Hematopoietic multipotent progenitor cell treated with erythropoietin and hydrocortisone succinate and interleukin-3 and kit ligand, for 17 days (in vitro differentiated cells): ENCODE measurements around the gene SULF2.

Source experiments
- DNase-seq: peaks from one replicate; pipeline ENCODE4 v3.0.0-alpha.2; 2015; ENCODE audit warnings: low spot score

Gene SULF2

DNA sequence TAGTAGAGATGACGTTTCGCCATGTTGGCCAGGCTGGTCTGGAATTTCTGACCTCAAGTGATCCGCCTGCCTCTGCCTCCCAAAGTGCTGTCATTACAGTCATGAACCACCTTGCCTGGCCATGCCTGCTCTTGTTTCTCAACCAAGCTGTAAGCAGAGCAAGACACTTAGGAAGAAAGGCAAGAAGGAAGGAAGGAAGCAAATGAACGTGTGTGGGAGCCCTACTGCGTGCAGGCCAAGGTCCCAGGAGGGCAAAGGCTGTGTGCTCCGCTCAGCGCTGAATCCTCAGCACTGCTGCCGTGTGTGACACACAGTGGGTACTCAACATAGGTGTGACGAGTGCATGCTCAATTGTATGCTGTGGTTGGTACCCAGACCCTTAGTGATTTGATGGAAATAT is 47.4 kb downstream of the SULF2 start:
- no peak for DNase-seq

- no peak for DNase-seq
Measured at GRCh38 chr20:47736570-47737152, 48.6 kb downstream of the SULF2 start.

DNA sequence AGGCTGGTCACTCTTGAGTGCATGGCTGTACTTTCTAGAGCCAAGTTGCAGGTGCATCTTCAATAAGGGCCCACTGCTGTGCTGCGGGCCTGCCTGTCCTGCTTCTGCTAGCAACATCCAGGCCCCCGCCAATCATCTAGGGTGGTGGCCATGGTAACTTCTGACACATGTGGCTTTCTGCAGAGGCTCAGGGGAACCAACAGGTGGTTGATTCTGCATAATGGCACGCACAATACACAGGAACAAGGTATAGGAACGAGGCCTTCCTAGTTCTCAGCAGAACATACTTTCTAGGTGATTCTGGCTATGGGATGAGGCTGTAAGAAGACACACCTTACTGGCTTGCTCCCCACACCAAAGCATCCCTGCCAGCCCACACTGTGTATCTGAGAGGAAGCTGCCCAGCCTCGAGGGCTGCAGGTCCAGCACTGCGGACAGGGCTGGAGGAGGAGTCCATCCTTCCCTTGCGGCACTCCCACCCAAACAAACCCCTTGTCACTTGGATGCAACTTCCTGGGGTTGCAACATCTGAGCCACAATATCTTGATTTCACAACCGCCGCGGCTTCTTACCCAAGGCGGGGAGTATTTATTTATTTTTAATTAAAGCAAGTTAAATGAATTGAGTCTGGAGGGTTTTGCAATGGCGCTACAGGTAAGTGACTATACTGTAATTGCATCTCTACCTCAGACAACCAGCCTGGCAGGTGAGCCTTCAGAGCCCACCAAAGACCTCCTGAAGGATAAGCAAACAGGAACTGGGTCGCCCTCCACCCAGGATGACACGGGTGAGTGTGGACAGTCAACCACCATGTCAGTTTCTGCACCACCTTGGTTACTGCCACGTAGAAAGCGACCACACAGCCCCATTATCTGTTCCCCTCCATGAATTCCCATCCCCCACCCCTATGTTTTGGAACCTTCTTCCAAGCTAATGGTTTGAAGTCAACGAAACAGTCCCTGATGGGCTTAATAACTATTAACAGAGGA is 49.6 kb downstream of the SULF2 start:
- DNase-seq: no peak

DNA sequence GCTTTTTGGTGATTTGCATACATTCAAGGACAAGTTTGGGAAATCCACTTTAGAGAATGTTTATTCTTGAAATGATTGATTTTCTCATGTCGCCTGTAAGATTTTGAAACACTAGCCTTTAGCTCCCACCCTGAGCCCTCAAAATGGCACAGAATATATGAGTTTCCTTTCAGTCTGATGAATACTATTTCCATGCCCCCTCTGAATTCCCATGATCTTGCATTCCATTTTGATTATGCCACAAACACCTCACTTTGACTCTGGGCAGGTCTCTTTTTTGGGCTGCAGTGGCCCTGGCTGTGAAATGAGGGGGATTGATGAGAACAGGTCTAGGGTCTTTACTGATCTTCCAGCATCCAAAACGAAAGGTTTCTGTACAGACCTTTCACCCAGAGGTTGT is 50.4 kb downstream of the SULF2 start:
- no peak for DNase-seq

DNA sequence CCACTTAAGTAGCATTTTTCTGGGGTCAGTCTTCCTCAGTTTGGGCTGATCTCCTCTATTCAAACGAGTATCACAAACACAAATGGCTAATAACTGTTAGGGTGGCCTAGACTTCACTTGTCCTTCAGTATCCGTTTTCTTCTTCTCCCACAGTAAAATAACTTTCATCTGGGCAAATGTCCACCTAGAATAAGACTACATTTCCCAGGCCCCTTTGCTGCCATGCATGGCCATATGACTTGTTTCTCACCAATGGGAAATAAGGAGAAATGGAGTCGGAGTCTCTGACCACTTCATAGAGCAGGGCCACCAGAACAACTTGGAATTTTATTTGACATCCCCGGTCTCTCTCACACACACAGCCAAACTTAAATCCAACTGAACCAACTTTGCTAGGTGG is 51.4 kb downstream of the SULF2 start:
- no peak for DNase-seq

DNA sequence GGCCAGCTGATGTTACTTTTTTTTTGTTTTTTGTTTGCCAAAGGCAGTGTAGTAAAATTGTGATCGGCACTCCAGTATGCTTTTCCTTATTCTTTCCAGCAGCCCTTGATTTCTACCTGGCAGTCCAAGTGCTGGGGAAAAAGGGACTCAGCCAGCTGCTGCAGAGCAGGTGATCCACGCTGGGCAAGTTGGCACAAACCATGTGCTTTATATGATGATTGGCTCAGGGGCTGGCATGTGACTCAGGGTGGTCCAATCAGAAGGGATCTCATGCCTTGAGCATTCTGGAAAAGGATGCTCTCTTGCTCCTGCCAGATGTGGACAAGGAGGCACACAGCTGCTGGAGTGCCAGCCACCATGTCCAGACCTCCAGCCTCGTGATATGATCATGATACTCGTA is 54.5 kb downstream of the SULF2 start:
- no peak for DNase-seq

GRCh38 chr20:47729472-47729871 is 55.8 kb downstream of the SULF2 start:
- no peak for DNase-seq

DNA sequence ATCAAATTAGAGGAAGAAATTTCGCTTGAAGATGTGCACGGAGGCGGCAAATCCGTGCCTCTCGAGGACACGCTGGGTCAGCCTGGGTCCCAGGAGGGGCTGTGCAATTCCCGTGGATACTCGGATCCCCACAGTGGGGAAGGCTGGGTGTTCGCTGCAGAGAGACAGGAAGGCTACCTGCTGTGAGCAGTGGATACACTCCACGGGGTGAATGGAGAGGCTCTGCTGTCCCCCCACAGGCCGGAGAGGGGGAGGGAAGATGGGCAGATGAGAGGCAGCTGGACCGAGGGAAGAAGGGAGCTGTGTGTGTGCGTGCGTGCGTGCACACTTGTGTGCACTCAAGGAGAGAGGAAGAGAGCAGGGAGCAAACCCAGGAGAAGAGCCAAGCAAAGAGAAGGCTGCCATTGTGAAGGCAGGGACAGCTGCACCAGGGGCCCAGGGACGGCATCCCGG is 57.3 kb downstream of the SULF2 start:
- DNase-seq: no peak

DNA sequence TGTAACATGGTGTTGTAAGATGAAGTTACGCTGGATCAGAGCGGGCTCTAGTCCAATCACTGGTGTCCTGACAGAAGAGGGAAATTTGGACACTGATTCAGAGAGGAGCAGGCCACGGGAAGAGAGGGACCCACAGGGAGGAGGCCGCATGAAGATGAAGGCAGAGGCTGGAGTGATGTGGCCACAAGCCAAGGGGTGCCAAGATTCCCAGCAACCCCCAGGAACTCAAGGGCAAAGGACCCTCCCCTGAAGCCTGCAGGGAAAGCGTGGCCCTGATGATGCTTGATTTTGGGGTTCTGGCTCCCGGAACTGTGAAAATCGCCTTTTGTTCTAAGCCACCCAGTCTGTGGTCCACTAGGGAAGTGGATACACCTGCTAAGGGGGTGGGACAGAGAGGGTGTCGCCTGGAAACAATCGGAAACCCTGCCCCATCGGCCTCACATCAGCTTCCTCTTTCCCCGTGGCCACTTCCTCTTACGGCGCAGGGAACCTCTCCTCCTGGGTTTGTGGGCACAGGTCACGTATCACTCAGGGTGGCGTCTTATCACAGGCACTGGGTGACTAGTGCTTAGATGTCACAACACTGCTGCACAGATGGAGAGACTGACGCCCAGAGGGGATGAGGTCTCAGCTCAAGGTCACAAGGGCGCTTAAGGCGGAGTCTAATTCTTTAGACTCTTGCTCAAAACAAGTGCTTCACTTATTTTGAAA is 58.0 kb downstream of the SULF2 start:
- DNase-seq: no peak

GRCh38 chr20:47726632-47727031 is 58.6 kb downstream of the SULF2 start:
- DNase-seq: no peak

DNA sequence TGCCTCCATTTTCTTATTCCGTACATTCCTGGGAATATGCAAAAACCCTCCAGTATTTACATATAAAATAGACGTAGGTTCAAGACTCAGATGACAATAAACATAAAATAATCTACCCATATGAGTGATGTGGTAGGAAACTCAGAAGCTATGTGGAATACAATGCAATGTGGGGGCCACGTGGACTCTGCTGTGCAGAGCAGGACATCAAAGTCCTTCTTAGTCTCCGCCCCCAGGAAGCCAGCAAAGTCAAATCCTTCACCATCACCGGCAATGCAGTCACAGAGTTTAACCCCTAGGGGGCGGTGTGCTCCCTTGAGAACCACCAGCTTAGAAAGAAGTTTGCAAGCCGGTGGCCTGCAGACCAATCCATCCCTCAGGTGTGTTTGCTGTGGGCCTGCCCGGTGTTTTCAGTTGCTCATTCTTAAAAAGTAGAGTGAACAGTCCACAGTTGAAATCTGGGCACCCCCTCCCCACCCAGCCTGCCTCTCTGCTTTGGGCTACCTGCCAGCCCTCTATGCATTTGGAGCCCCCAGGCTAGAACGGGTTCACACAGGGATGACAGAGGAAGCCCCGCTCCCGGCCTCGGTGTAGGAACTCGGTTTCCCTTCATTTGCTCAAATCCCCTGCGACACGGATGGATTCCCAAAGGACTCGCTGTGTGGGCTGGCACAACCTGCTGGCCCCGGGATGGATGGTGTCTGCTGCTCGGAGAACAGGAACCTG is 59.9 kb downstream of the SULF2 start:
- peak; percentile 55 for DNase-seq

DNA sequence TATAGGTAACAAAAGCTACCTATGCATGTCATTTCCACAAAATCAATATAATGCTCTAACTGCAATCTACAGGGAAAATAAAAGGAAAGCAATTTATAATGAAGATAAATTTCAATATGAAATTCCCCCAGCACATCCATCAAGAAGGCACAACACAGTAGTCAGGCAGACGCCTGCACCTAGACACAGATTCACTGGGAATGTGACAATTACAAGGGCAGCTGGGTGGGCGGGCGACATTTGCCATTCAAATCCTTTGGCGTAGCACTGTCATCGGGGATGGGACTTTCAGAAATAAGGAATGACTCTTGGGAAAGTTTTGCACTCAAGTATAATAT is 60.4 kb downstream of the SULF2 start:
- DNase-seq: no peak

DNA sequence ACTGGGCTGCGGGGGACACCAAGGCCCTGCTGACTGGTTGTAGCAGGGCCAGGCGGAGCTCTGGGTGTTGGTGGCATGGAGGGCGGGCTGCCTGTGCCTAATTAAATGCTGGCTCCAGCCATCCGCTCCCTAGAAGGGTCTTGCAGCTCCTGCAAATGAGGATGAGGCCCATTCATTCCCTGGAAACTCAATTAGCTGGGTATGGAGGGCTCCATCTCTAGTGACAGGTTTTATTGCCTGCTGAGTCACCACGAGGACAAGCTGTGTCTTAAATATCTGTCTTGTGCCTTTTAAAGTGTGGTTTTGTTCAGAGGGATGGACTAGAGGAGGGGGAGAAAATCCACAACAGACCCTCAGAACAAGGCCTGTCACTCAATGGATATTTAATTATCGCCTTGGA is 60.9 kb downstream of the SULF2 start:
- DNase-seq: no peak

DNA sequence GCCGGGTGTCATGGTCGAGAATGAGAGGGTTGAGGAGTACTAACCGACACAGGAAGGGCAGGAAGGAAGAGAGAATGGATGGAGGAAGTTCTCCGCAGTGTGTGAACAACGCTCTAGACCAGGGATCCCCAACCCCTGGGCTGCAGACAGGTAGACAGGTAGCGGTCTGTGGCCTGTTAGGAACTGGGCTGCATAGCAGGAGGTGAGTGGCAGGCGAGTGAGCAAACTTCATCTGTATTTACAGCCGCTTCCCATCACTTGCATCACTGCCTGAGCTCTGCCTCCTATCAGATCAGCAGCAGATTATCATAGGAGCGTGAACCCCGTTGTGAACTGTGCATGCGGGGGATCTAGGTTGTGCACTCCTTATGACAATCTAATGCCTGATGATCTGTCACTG is 62.0 kb downstream of the SULF2 start:
- DNase-seq: no peak

GRCh38 chr20:47720636-47721427 is 64.4 kb downstream of the SULF2 start:
- DNase-seq: no peak

GRCh38 chr20:47719625-47720024 is 65.7 kb downstream of the SULF2 start:
- DNase-seq: no peak

DNA sequence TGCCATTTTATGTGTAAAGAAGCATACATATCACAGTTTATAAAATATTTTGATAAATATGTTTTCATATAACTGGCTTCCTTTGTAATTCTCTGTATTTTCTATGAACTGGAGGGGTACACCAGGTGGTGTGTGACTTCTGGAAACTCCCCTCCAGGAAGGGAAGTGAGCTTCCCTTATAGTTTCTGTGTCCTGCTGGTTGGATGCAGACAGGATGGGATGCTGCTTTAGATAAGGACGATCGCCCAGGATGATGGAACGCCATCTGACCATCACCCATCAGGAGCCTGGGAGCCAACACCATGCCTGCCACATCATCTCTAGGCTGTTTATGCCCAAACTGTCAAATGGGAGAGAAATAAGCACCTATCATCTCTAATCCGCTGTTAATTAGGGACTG is 66.1 kb downstream of the SULF2 start:
- no peak for DNase-seq

- no peak for DNase-seq
Measured at GRCh38 chr20:47718398-47718797, 66.9 kb downstream of the SULF2 start.

DNA sequence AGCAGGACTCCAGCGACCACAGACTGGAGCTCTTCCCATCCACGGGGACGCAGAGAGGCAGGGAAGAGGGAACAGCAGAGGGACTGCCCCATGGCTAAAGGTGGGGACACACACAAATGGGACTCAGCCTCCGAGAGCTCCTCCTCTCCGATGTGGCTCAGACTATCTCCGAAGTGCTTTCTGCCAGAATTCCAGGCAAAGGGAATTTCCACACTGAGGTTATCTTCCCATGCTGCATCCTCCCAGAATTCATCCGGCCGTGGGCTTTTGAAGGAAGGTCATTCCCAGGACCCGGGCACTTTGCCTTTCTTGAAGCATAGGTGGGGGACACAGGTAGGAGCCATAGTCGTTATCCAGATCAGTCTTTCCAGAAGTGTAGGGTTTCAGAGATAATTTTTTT is 67.9 kb downstream of the SULF2 start:
- no peak for DNase-seq

DNA sequence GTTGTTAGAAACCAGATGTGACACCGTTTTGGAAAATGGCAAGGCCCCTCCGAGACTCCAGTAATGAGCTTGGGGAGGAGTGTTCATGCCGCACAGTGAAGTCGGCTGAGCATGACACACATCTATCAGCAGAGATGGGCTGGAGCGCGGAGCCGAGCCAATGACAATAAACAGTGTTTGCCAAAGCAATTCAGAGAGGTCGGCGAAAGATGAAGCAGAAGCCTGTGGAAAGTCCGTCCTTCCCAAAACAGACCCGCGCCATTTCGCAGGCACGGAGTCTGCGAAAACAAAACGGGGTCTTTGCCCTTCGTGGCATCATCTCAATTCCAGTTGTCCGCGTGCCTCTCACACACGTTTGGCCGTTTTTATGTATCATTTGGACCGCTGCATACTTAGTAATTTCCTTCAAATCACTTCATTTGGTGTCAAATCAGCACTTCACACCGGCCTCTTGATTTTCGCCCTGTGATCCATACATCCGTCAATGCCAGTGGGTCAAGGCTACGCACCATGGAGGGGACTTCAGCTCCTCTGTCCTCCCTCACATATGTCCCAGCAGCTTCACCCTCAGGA is 71.3 kb downstream of the SULF2 start:
- no peak for DNase-seq

DNA sequence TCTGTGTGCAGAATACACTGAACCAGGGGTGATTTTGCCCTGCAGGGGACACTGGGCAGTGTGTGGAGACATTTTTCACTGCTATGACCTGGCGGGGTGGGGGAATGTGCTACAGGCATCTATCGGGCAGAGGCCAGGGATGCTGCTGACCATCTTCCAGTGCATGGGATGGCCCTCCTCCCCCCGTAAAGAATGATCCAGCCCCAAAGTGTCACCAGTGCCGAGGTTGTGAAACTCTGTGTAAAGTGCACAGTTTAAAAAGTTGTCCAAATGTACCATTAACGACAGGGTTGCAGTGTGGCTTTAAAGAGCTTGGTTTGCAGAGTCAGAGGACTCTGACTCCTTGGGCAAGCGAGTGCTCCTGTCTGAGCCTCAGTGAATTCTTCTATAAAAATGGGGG is 72.1 kb downstream of the SULF2 start:
- no peak for DNase-seq
